Karpas-422 (cell line): ENCODE data around the gene SYNPO2. TPM values are rescaled to one million over a fixed set of nuclear protein-coding genes. Genes with fewer than 3 reads are reported as not detected.

Experiments
- DNase-seq: peaks from one replicate; pipeline ENCODE4 v3.0.0-alpha.2; 2015
- H2AFZ ChIP-seq: fragments of 200-600 bp; sonication (generic); 2 replicates; pipeline ENCODE4 v1.6.1; 2014; ENCODE audit warnings: antibody characterized with exemption, low read length, mixed read lengths
- H3K27ac ChIP-seq: fragments of 200-600 bp; sonication (generic); 2 replicates; pipeline ENCODE4 v1.5.1; 2014; ENCODE audit warnings: mild to moderate bottlenecking, low read length, moderate library complexity
- H3K27me3 ChIP-seq: fragments of 200-600 bp; sonication (generic); 2 replicates; pipeline ENCODE4 v1.6.1; 2014; ENCODE audit warnings: low read length, mixed read lengths
- H3K36me3 ChIP-seq: fragments of 200-600 bp; sonication (generic); 2 replicates; pipeline ENCODE4 v1.6.1; 2014; ENCODE audit warnings: low read length, mixed read lengths; ENCODE audit not compliant: insufficient read depth
- H3K4me1 ChIP-seq: fragments of 200-600 bp; sonication (generic); 2 replicates; pipeline ENCODE4 v1.6.1; 2014; ENCODE audit warnings: mild to moderate bottlenecking, low read length, mixed read lengths
- H3K4me2 ChIP-seq: fragments of 200-600 bp; sonication (generic); 2 replicates; pipeline ENCODE4 v1.6.1; 2014; ENCODE audit warnings: low read length, low read depth, mild to moderate bottlenecking; ENCODE audit not compliant: poor library complexity, severe bottlenecking
- H3K4me3 ChIP-seq: fragments of 200-600 bp; sonication (generic); 2 replicates; pipeline ENCODE4 v1.5.1; 2014; ENCODE audit warnings: mild to moderate bottlenecking, antibody characterized with exemption, low read length, mixed read lengths
- H3K79me2 ChIP-seq: fragments of 200-600 bp; sonication (generic); 2 replicates; pipeline ENCODE4 v1.6.1; 2014; ENCODE audit warnings: mild to moderate bottlenecking, low read length, mixed read lengths
- H3K9ac ChIP-seq: fragments of 200-600 bp; sonication (generic); 2 replicates; pipeline ENCODE4 v1.6.0; 2014; ENCODE audit warnings: low read length
- H3K9me2 ChIP-seq: fragments of 200-600 bp; sonication (generic), shearing (Covaris generic); replicated peaks from 2 replicates; pipeline ENCODE4 v1.6.0; 2014; ENCODE audit warnings: mild to moderate bottlenecking, low read length, moderate library complexity; ENCODE audit not compliant: insufficient read depth
- H3K9me3 ChIP-seq: fragments of 300-700, 200-600 bp; sonication (generic); 2 replicates; pipeline ENCODE4 v1.6.1; 2014; ENCODE audit warnings: low read length, mixed read lengths
- H4K20me1 ChIP-seq: fragments of 200-600 bp; sonication (generic); 2 replicates; pipeline ENCODE4 v1.6.1; 2014; ENCODE audit warnings: mild to moderate bottlenecking, antibody characterized with exemption, low read length, low read depth; ENCODE audit not compliant: insufficient read depth
- total RNA-seq: library from RNA; depleted of rRNA; stranded (reverse); fragments of >200 nt; shearing (Covaris generic); gene quantifications from 2 replicates; pipeline ENCODE4 v1.2.3, GENCODE V29; 2014; ENCODE audit warnings: low replicate concordance

SYNPO2 gene
- total RNA-seq, 1 experiment from 2014 or later = 1.2 TPM

DNA sequence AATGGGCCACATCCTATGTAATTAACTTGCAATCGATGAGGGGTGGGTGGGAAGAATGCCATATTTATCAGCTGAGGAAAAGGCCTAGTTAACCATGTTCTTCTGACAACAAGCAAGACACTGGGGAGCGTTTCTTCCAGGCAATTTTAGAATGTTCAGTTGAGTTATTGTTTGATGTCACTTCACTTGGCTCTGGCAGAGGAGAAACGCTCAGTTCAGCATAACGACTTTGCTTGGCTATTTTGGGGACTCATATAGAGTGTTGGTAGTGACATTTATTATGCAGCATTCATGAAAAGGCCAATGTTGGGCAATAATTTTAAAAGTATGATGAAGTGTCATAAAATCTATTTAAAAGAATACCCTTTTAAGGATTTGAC lies 648 bp downstream of the SYNPO2 start:
- Histone ChIP-seq H3K9ac (peak overlapping the region; percentile 60), H4K20me1 (no peaks in the 10 kb centered on the region), H3K4me2 (peak overlapping the region; percentile 72), H3K36me3 (no peaks in the 10 kb centered on the region), H3K4me1 (peaks cover 25% of the 10 kb centered on the region), H3K4me3 (peak overlapping the region; percentile 65), H3K9me3 (no peaks in the 10 kb centered on the region), H3K79me2 (no peaks in the 10 kb centered on the region), H3K9me2 (no peaks in the 10 kb centered on the region), H3K27ac (no peak overlapping the region), H2AFZ (no peak overlapping the region), H3K27me3 (no peaks in the 10 kb centered on the region; the same call in 1 of the 2 replicates)
- DNase-seq = peak; percentile 47

GRCh38 chr4:118894034-118894433 lies 5.4 kb downstream of the SYNPO2 start:
- Histone ChIP-seq H3K9me3 (no peaks in the 10 kb centered on the region), H3K27me3 (no peaks in the 10 kb centered on the region), H3K4me3 (no peak overlapping the region), H2AFZ (no peak overlapping the region), H3K9ac (no peak overlapping the region), H3K9me2 (no peaks in the 10 kb centered on the region), H3K79me2 (no peaks in the 10 kb centered on the region), H3K27ac (no peak overlapping the region), H3K36me3 (no peaks in the 10 kb centered on the region), H3K4me1 (peaks cover 14% of the 10 kb centered on the region), H3K4me2 (no peak overlapping the region), H4K20me1 (no peaks in the 10 kb centered on the region)
- no peak for DNase-seq

GRCh38 chr4:118898221-118898620 lies 9.6 kb downstream of the SYNPO2 start:
- H3K4me1 ChIP-seq = no peaks in the 10 kb centered on the region
- H3K36me3 ChIP-seq = no peaks in the 10 kb centered on the region
- H3K4me2 ChIP-seq = no peak overlapping the region
- no peak overlapping the region for H3K9ac ChIP-seq
- H3K9me2 ChIP-seq = no peaks in the 10 kb centered on the region
- no peaks in the 10 kb centered on the region for H3K79me2 ChIP-seq
- no peak overlapping the region for H2AFZ ChIP-seq
- H3K27ac ChIP-seq = no peak overlapping the region
- DNase-seq = no peak
- no peaks in the 10 kb centered on the region for H3K9me3 ChIP-seq
- no peaks in the 10 kb centered on the region for H3K27me3 ChIP-seq
- no peaks in the 10 kb centered on the region for H4K20me1 ChIP-seq
- no peak overlapping the region for H3K4me3 ChIP-seq

GRCh38 chr4:118898684-118899138 lies 10.1 kb downstream of the SYNPO2 start:
- H3K4me1 ChIP-seq = no peaks in the 10 kb centered on the region
- H3K9me3 ChIP-seq = no peaks in the 10 kb centered on the region
- H3K27me3 ChIP-seq = no peaks in the 10 kb centered on the region
- H3K79me2 ChIP-seq = no peaks in the 10 kb centered on the region
- no peak overlapping the region for H3K4me3 ChIP-seq
- H3K27ac ChIP-seq = no peak overlapping the region
- H3K9ac ChIP-seq = no peak overlapping the region
- H2AFZ ChIP-seq = no peak overlapping the region
- no peaks in the 10 kb centered on the region for H3K9me2 ChIP-seq
- no peak for DNase-seq
- H4K20me1 ChIP-seq = no peaks in the 10 kb centered on the region
- H3K4me2 ChIP-seq = no peak overlapping the region
- no peaks in the 10 kb centered on the region for H3K36me3 ChIP-seq

DNA sequence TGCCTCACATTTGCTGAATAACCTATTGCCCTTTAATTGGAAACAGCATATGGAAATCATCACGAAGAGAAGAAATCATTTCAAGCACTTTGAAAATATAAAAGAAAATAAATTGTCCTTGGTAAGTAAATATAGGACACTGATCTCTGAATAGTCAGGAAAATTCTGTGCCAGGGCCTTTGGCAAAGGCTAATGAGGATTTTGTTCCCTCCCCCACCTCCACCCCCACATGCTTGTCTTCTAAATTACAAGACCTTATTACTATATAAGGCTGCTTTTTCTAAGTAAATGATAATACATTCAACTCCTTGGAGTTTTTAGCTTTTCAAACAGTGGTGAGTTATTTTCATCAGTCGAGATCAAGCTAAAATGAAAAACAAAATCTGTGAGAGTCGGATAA lies 15.8 kb downstream of the SYNPO2 start:
- DNase-seq = no peak
- no peaks in the 10 kb centered on the region for H3K4me1 ChIP-seq
- H3K9ac ChIP-seq = no peak overlapping the region
- H3K9me2 ChIP-seq = no peaks in the 10 kb centered on the region
- no peaks in the 10 kb centered on the region for H3K79me2 ChIP-seq
- no peaks in the 10 kb centered on the region for H4K20me1 ChIP-seq
- no peak overlapping the region for H3K4me3 ChIP-seq
- no peak overlapping the region for H3K4me2 ChIP-seq
- no peak overlapping the region for H3K27ac ChIP-seq
- H3K9me3 ChIP-seq = no peaks in the 10 kb centered on the region
- H2AFZ ChIP-seq = no peak overlapping the region
- H3K36me3 ChIP-seq = no peaks in the 10 kb centered on the region
- no peaks in the 10 kb centered on the region for H3K27me3 ChIP-seq

DNA sequence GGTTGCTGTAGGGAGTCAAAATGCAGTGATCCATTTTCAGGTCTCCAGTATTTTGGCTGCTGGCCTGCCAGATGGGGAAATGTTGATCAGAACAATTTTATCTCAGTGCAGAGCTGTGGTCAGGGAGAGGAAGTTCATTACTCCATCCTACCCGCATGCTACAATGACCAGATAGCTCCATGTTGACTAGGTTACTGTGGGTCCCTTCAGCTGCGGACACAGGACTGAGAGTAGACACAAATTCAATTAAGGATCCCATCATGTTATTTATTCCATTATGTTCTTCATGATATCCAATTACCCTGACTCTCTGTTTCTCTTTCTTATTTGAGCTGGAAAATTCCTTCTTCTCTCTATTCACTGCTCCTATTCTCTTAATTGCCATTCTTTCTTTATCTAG lies 16.3 kb downstream of the SYNPO2 start:
- H3K79me2 ChIP-seq = no peaks in the 10 kb centered on the region
- no peak overlapping the region for H3K4me2 ChIP-seq
- no peak overlapping the region for H3K27ac ChIP-seq
- no peaks in the 10 kb centered on the region for H3K9me3 ChIP-seq
- no peaks in the 10 kb centered on the region for H3K9me2 ChIP-seq
- no peak overlapping the region for H3K9ac ChIP-seq
- no peak for DNase-seq
- no peaks in the 10 kb centered on the region for H3K36me3 ChIP-seq
- no peaks in the 10 kb centered on the region for H3K27me3 ChIP-seq
- no peaks in the 10 kb centered on the region for H4K20me1 ChIP-seq
- no peak overlapping the region for H2AFZ ChIP-seq
- H3K4me1 ChIP-seq = no peaks in the 10 kb centered on the region
- no peak overlapping the region for H3K4me3 ChIP-seq

- Histone ChIP-seq H3K36me3 (no peaks in the 10 kb centered on the region), H3K4me2 (no peak overlapping the region), H3K79me2 (no peaks in the 10 kb centered on the region), H4K20me1 (no peaks in the 10 kb centered on the region), H3K9ac (no peak overlapping the region), H3K27me3 (no peaks in the 10 kb centered on the region; the same call in 1 of the 2 replicates), H2AFZ (no peak overlapping the region), H3K27ac (no peak overlapping the region), H3K4me1 (no peaks in the 10 kb centered on the region), H3K9me2 (no peaks in the 10 kb centered on the region), H3K9me3 (no peaks in the 10 kb centered on the region), H3K4me3 (no peak overlapping the region)
- no peak for DNase-seq
Measured at GRCh38 chr4:118905566-118905965, 16.9 kb downstream of the SYNPO2 start.

- H3K9ac ChIP-seq = no peak overlapping the region
- no peaks in the 10 kb centered on the region for H3K9me2 ChIP-seq
- DNase-seq = no peak
Measured at GRCh38 chr4:118909173-118909956, 20.7 kb downstream of the SYNPO2 start.

More at GRCh38 chr4:118909173-118909956, 20.7 kb downstream of the SYNPO2 start:
- Histone ChIP-seq H4K20me1 (no peaks in the 10 kb centered on the region), H3K27ac (no peak overlapping the region), H3K27me3 (no peaks in the 10 kb centered on the region; the same call in 1 of the 2 replicates), H3K36me3 (no peaks in the 10 kb centered on the region), H3K4me1 (no peaks in the 10 kb centered on the region), H3K79me2 (no peaks in the 10 kb centered on the region), H3K4me3 (no peak overlapping the region), H3K9me3 (no peaks in the 10 kb centered on the region), H2AFZ (no peak overlapping the region), H3K4me2 (no peak overlapping the region)
